A549 (cell line): ENCODE results near the gene BNIP1.

Experiments
- CTCF ChIP-seq: fragments of >200 bp; sonication (Bioruptor Twin); formaldehyde crosslinking; IDR thresholded peaks from 3 replicates; pipeline ENCODE4 v1.5.1; 2016
- POLR2A ChIP-seq: IDR thresholded peaks from 2 replicates; pipeline ENCODE4 v1.6.1; 2012; ENCODE audit warnings: mild to moderate bottlenecking, low read length

GRCh38 chr5:173163219-173163618 lies 18.9 kb downstream of the BNIP1 start:
- TF ChIP-seq POLR2A (no peak), CTCF (no peak)
